ENCODE data around the gene GGCT.

DNA sequence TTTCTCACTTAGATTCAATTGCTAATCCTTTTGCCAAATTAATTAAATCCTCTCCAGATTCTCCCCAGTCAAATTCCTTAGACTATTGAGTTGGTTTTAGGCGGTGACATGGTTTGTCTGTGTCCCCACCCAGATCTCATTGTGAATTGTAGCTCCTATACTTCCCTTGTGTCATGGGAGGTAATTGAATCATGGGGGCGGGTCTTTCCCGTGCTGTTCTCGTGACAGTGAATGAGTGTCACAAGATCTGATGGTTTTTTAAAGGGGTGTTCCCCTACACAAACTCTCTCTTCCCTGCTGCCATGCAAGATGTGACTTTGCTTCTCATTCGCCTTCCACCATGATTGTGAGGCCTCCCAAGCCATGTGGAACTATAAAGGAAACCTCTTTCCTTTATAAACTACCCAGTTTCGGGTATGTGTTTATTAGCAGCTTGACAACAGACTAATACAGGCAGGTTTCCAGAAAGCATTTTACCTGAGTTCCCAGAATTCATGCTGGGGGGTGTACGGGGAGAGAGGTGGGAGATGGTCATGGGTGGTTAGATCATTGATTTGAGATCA, 45.4 kb upstream of the GGCT start:
- TF ChIP-seq, protein P1, sequence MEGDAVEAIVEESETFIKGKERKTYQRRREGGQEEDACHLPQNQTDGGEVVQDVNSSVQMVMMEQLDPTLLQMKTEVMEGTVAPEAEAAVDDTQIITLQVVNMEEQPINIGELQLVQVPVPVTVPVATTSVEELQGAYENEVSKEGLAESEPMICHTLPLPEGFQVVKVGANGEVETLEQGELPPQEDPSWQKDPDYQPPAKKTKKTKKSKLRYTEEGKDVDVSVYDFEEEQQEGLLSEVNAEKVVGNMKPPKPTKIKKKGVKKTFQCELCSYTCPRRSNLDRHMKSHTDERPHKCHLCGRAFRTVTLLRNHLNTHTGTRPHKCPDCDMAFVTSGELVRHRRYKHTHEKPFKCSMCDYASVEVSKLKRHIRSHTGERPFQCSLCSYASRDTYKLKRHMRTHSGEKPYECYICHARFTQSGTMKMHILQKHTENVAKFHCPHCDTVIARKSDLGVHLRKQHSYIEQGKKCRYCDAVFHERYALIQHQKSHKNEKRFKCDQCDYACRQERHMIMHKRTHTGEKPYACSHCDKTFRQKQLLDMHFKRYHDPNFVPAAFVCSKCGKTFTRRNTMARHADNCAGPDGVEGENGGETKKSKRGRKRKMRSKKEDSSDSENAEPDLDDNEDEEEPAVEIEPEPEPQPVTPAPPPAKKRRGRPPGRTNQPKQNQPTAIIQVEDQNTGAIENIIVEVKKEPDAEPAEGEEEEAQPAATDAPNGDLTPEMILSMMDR (IDR thresholded peaks at IDR 0.05; ENCODE audit: extremely low read depth in 1 of 2, insufficient read depth in 1 of 2, low read depth in 1 of 2, low read length in 2 of 2): no peak
- no peak for TF ChIP-seq POLR2A (IDR thresholded peaks at IDR 0.05; ENCODE audit: low read depth, low read length)
